ENCODE results near the gene MAN1A2. TPM values are rescaled to one million over a fixed set of nuclear protein-coding genes. Genes with fewer than 3 reads are reported as not detected.
"Not testable (repeated sequence)": the region's sequence is repeated elsewhere in the genome, so short reads cannot be mapped to it uniquely, and the experiment has no call there.

The MAN1A2 gene
- total and polyA plus RNA-seq, 4 donors = 6.4 to 56.3 (median 25.3) TPM

DNA sequence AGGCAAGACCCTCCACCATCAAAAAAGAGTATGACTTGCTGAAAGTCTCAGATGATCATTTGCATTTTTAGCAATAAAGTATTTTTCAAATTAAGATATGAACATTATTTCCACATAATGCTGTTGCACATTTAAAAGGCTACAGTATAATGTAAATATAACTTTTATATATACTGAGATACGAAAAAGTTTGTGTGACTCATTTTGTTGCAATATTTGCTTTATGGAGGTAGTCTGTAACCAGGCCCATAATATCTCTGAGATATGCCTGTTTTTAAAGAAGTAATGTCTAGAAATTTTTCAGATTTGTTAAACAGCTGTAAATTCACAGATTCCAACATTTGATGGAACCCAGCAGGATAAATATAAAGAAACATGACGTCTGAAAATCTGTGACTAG is 86.7 kb downstream of the MAN1A2 start:
- H3K27ac ChIP-seq (ENCODE audit: low read depth in 1 of 2, low read length in 1 of 2) = no peak overlapping the region
- TF ChIP-seq, protein P1, sequence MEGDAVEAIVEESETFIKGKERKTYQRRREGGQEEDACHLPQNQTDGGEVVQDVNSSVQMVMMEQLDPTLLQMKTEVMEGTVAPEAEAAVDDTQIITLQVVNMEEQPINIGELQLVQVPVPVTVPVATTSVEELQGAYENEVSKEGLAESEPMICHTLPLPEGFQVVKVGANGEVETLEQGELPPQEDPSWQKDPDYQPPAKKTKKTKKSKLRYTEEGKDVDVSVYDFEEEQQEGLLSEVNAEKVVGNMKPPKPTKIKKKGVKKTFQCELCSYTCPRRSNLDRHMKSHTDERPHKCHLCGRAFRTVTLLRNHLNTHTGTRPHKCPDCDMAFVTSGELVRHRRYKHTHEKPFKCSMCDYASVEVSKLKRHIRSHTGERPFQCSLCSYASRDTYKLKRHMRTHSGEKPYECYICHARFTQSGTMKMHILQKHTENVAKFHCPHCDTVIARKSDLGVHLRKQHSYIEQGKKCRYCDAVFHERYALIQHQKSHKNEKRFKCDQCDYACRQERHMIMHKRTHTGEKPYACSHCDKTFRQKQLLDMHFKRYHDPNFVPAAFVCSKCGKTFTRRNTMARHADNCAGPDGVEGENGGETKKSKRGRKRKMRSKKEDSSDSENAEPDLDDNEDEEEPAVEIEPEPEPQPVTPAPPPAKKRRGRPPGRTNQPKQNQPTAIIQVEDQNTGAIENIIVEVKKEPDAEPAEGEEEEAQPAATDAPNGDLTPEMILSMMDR (IDR thresholded peaks at IDR 0.05; ENCODE audit: control extremely low read depth, extremely low read depth) = no peak
- H3K9me3 ChIP-seq (ENCODE audit: control insufficient read depth in 4 of 4, insufficient read depth in 3 of 4, low read length in 3 of 4) = peaks cover 0 to 4% (median 1%) of the 10 kb centered on the region in 4 donors
- H3K36me3 ChIP-seq (ENCODE audit: control insufficient read depth in 4 of 4, insufficient read depth in 4 of 4, low read length in 4 of 4) = peaks cover 2 to 5% (median 4%) of the 10 kb centered on the region in 4 donors
- ATAC-seq (ENCODE audit: insufficient read depth, low FRiP score) (no peak), DNase-seq (no peak)
- H3K9ac ChIP-seq (ENCODE audit: insufficient read depth in 1 of 2, low read length in 2 of 2) = no peak overlapping the region
- H3K4me3 ChIP-seq = no peak overlapping the region
- H3K27me3 ChIP-seq (ENCODE audit: control insufficient read depth in 3 of 3, insufficient read depth in 3 of 3, low read length in 2 of 3) = no peaks in the 10 kb centered on the region
- H3K4me1 ChIP-seq (ENCODE audit: control insufficient read depth in 5 of 5, insufficient read depth in 5 of 5, low read length in 5 of 5) = no peaks in the 10 kb centered on the region
- 79 to 90% methylated on average over 2 of the region's 2 CpGs for WGBS, 2 donors

DNA sequence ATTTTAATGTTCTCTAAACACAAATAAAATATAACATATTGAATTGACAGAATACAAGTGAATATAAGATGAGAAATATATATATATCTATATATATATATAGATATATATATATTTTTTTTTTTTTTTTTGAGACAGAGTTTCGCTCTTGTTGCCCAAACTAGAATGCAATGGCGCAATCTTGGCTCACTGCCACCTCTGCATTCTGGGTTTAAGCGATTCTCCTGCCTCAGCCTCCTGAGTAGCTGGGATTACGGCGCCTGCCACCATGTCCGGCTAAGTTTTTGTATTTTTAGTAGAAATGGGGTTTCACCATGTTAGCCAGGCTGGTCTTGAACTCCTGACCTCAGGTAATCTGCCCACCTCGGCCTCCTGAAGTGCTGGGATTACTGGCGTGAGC is 91.2 kb downstream of the MAN1A2 start:
- DNase-seq = peak in 1 of 3 donors; percentile 2
- H3K27me3 ChIP-seq (ENCODE audit: control insufficient read depth in 3 of 3, insufficient read depth in 3 of 3, low read length in 2 of 3); H3K4me3 ChIP-seq; ATAC-seq (ENCODE audit: insufficient read depth, low FRiP score); H3K9me3 ChIP-seq (ENCODE audit: control insufficient read depth in 4 of 4, insufficient read depth in 3 of 4, low read length in 3 of 4); H3K27ac ChIP-seq (ENCODE audit: low read depth in 1 of 2, low read length in 1 of 2); H3K9ac ChIP-seq (ENCODE audit: insufficient read depth in 1 of 2, low read length in 2 of 2); H3K36me3 ChIP-seq (ENCODE audit: control insufficient read depth in 4 of 4, insufficient read depth in 4 of 4, low read length in 4 of 4); H3K4me1 ChIP-seq (ENCODE audit: control insufficient read depth in 5 of 5, insufficient read depth in 5 of 5, low read length in 5 of 5): not testable (repeated sequence)
- WGBS, 2 donors = 96 to 97% methylated on average over 7 to 8 of the region's 8 CpGs

DNA sequence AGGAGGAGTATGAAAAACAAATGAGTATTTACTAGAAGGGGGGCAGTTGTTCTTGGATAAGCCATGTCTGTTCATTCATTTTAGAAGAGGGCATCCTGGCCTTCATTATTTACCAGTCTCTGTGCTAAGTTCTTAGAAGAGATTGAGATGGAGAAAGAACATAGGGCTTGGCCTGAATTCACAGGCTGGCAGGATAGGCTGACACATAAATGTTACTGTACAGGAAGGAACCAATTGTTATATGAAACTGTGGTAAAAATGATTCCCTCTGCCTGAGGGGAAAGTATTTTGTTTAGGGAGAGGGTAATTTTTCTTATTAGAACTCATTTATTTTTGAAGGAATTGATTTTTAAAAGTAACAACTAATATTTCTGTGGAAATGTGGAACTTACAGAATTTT is 99.5 kb downstream of the MAN1A2 start:
- ATAC-seq (ENCODE audit: insufficient read depth, low FRiP score) (no peak), DNase-seq (peak in 1 of 3 donors; percentile 1)
- Histone ChIP-seq H3K9me3 (ENCODE audit: control insufficient read depth in 4 of 4, insufficient read depth in 3 of 4, low read length in 3 of 4) (no peaks in the 10 kb centered on the region), H3K4me3 (no peak overlapping the region), H3K4me1 (ENCODE audit: control insufficient read depth in 5 of 5, insufficient read depth in 5 of 5, low read length in 5 of 5) (no peaks in the 10 kb centered on the region), H3K27me3 (ENCODE audit: control insufficient read depth in 3 of 3, insufficient read depth in 3 of 3, low read length in 2 of 3) (no peaks in the 10 kb centered on the region), H3K9ac (ENCODE audit: insufficient read depth in 1 of 2, low read length in 2 of 2) (no peak overlapping the region), H3K27ac (ENCODE audit: low read depth in 1 of 2, low read length in 1 of 2) (no peak overlapping the region), H3K36me3 (ENCODE audit: control insufficient read depth in 4 of 4, insufficient read depth in 4 of 4, low read length in 4 of 4) (peaks cover 0 to 7% (median 4%) of the 10 kb centered on the region in 4 donors)
- TF ChIP-seq, protein P1 (IDR thresholded peaks at IDR 0.05; ENCODE audit: control extremely low read depth, extremely low read depth) = no peak

DNA sequence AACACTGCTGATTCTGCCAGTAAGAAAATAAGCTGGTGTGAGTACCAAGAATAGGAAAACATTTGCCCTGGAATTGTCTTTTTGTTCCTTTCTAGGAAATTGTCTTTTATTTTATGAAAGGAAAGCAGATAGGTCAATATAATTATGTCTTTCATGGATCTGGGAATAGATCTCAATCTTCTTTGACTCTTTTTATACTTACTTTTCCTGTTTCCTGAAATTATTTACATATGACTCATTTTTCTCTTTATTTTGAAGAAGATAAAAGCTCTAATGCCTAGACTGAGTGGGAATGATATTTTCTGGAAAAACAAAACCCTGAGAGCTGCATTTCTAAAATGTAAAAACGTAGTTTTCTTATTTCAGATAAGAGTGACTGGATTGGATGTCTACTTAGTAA is 100.1 kb downstream of the MAN1A2 start:
- 72 to 85% methylated on average over 1 of the region's 1 CpG for WGBS, 2 donors
- H3K4me1 ChIP-seq (ENCODE audit: control insufficient read depth in 5 of 5, insufficient read depth in 5 of 5, low read length in 5 of 5) = no peaks in the 10 kb centered on the region
- TF ChIP-seq, protein P1 (IDR thresholded peaks at IDR 0.05; ENCODE audit: control extremely low read depth, extremely low read depth) = no peak
- H3K27me3 ChIP-seq (ENCODE audit: control insufficient read depth in 3 of 3, insufficient read depth in 3 of 3, low read length in 2 of 3) = no peaks in the 10 kb centered on the region
- no peaks in the 10 kb centered on the region for H3K9me3 ChIP-seq (ENCODE audit: control insufficient read depth in 4 of 4, insufficient read depth in 3 of 4, low read length in 3 of 4)
- ATAC-seq (ENCODE audit: insufficient read depth, low FRiP score) (no peak), DNase-seq (no peak)
- no peak overlapping the region for H3K9ac ChIP-seq (ENCODE audit: insufficient read depth in 1 of 2, low read length in 2 of 2)
- H3K27ac ChIP-seq (ENCODE audit: low read depth in 1 of 2, low read length in 1 of 2) = no peak overlapping the region
- H3K36me3 ChIP-seq (ENCODE audit: control insufficient read depth in 4 of 4, insufficient read depth in 4 of 4, low read length in 4 of 4) = peaks cover 0 to 7% (median 4%) of the 10 kb centered on the region in 4 donors
- no peak overlapping the region for H3K4me3 ChIP-seq

All from lung (tissue), 12 donors.